Bone marrow (tissue), 2 donors: ENCODE measurements around the gene EEF2KMT.

ENCODE experiments used
- DNase-seq, 2 donors: peaks; one replicate each; lab custom pipeline; 2025; lab: John Stamatoyannopoulos, UW

Gene EEF2KMT

DNA sequence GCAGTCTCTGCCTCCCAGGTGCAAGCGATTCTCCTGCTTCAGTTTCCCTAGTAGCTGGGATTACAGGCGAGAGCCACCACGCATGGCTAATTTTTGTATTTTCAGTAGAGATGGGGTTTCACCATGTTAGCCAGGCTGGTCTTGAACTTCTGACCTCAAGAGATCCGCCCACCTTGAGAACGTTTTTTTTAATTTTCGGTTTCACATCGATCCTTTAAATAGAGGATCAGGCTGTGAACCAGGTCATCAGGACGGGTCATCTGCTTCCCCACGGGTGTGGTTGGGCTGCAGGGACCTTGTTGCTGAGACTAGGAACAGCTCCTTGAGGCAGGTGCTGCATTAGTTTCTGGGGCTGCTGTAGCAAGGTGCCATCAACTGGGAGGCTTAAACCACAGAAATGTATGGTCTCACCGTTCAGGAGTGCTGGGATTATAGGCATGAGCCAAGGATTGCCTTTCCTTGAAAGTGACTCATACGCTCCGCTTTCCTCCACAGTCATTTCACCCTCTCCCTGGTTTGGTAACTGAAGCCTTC, 55.9 kb downstream of the EEF2KMT start:
- no peak for DNase-seq

DNA sequence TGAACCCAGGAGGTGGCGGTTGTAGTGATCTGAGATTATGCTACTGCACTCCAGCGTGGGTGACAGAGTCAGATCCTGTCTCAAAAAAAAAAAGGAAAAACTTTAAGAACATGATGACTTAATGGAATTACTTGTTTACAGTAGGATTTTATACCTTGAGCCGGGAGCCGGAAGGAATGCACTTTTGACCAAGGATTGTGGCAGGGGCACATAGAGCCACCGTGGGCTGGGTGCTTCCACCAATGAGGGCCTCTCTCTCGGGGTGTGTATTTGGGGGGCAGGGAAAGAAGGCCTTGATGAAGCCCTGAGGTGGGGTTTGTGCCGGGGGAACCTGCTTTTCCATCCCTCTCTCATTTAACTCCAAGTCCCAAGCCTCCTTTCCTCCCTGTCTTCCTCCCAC, 57.1 kb downstream of the EEF2KMT start:
- no peak for DNase-seq

DNA sequence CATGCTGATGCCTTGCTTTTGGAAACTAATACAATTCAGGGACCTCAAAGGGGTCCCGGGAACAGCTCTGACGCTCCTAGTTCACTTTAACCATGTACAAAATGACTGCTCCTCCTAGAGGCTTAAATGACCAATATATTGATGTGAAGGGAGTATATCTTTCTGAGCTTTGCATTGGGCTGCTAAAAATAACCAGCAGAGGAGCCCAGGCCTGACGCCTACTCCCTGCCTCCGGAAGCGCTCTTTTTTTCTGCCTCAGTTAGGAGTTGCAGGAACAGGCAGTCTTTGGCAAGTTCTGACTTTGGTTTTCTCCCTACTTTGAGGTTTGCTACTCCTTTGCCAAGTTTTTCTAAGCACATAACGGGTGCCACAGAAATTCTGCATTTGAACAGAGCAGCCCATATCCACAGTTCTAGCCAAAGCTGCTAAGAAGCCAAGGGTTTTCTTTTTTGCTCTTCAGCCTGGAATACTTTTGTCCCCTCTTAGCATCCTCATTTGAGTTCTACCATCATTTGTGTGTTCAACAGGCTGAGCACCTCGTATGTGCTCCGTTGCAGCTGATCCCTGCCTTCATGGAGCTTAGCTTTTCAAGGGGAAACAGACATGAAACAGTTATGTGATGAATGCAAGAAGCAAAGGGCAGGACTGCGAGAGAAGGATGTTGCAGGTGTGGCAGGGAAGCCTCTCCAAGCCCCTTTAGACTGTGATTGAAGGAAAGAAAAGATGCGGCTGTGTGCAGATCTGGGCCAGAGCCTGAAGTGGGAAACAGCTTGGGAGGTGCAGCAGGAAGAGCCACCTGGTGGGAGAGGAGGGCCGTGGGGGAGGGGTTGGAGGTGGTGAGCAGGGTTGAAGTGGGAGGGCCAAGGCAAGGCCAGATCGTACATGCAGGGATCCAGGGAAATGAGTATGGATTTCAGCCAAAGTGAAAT, 61.1 kb downstream of the EEF2KMT start:
- DNase-seq: no peak

DNA sequence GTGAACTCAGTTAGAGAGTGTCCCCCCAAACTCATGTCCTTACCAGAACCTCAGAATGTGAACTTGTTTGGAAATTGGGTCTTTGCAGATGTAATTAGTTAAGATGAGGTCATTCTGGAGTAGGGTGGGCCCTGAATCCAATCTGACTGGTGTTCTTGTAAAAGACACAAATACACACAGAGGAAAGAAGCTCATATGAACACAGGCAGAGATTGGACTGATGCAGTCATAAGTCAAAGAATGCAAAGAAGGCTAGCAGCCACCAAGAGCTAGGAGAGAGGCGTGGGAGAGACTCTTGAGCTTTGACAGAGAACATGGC, 61.7 kb downstream of the EEF2KMT start:
- DNase-seq: no peak
